SH-SY5Y (cell line): ENCODE measurements around the gene HYDIN.

Experiments used
- GATA2 ChIP-seq: IDR thresholded peaks from 2 replicates; pipeline ENCODE4 v1.6.1; 2011; ENCODE audit warnings: mild to moderate bottlenecking, low read depth, low read length
- GATA3 ChIP-seq: IDR thresholded peaks from 2 replicates; pipeline ENCODE4 v1.6.1; 2011; ENCODE audit warnings: low read depth, mild to moderate bottlenecking, low read length, moderate library complexity

DNA sequence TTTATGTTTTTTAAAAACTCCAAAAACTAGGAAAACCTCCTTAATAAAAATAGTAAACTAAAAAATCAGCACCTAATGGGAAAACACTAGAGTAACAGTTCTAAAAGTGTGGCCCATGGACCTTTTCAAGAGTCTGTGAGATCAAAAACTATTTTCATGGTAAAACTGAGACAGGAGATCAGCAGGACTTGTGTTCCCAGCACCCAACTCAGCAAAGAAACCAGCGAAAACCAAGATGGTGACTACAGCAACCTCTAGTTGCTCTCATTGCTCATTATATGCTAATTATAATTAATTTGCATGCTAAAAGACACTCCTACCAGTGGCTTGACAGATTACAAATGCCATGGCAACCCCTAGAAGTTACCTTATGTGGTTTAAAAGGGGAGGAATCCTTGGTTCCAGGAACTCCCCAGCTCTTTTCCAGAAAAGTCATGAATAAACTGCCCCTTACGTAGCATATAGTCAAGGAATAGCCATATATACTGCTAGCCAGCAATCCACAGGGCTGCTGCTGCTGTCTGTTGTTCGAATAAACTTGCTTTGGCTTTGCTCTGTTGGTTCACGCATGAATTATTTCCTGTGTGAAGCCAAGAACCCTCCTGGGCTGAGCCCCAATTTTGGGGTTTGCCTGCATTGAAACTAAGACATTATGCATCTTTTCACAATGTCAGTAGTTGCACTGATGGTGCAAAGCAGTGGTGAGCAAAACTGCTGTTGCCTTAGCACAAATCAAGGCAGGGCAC is 46.2 kb upstream of the HYDIN start:
- no peak for TF ChIP-seq GATA2
- TF ChIP-seq GATA3, result no peak
